Heart left ventricle (tissue), 13 donors: ENCODE results near the gene SLC25A28.

ENCODE experiments used
- POLR2A ChIP-seq, 2 donors: fragments of 450-650 bp; IDR thresholded peaks; one replicate each; pipeline ENCODE4 v1.6.1; 2017; ENCODE audit warnings: antibody characterized with exemption in 2 of 2, mild to moderate bottlenecking in 2 of 2, moderate library complexity in 2 of 2
- TF ChIP-seq, protein P1 (sequence below), 12 donors: fragments of 200-600 bp; sonication (generic) in 4 of 12; IDR thresholded peaks; one replicate each; pipeline versions ENCODE4 v1.5.0 to v1.8.0; 2018 to 2022; ENCODE audit warnings: antibody characterized with exemption in 12 of 12, mild to moderate bottlenecking in 5 of 12
- donor health status: ischemic (EF 13 %, LVEDD 7.1; RV severe dilation, severe dysfunction).
- donor health status: DM: no; HTN: yes; CAD: no.
- donor health status: DM: no; HTN: no; CAD: no.
- donor health status: ischemic (EF 25% LVEDD 6.9; RV normal size, moderate dysfunction).
- donor health status: ischemic (EF 25% LVEDD 5.7; RV mildly dilated, moderate dysfunction).
- donor health status: ischemic (EF 35%, LVEDD 5.7; RV mildly dilated, moderate dysfunction).
- donor health status: nonischemic (EF 11% LVEDD 7.7; RV severe dilation, severe dysfunction).
- donor health status: DM: yes; HTN: yes; CAD: no.
- donor health status: PGD.
- donor health status: ischemic (EF 29% LVEDD 5.4; RV normal size, mild dysfunction).
- donor health status: nonischemic (EF 23%, LVEDD 6.1; RV moderate dilation, normal function).

DNA sequence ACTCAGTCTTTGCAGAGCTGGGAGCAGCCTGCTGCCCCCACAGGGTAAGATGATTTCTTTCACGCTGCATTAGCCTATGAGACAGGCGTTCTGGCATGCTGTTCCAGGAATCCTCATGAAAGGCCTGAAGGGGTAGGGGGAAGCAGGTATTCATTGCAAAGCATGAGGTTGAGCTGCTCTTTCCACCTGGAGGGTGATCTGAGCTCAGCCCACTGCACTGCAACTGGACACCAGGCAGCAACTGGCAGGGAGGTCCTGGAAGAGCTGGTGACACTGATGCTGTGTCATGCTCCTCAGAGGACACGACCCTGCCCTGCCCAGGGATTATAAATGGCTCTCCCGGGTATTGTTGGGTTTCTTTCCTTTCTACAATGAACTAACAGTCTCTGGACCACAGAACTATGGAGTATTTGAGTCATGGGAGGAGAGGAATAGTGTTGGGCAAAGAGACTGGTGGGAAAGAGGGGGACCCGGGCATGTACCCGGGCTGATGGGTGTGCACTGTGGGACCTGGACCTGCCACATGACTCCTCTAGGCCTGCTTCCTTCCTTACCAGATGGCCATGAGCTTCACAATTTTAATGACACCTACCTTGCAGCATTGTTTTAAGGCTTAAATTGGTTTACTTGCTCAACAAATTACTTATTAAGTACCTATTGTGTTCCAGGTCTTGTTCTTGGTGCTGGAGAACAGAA is 24.3 kb downstream of the SLC25A28 start:
- no peak for TF ChIP-seq POLR2A (IDR thresholded peaks at IDR 0.05)
- TF ChIP-seq, protein P1, sequence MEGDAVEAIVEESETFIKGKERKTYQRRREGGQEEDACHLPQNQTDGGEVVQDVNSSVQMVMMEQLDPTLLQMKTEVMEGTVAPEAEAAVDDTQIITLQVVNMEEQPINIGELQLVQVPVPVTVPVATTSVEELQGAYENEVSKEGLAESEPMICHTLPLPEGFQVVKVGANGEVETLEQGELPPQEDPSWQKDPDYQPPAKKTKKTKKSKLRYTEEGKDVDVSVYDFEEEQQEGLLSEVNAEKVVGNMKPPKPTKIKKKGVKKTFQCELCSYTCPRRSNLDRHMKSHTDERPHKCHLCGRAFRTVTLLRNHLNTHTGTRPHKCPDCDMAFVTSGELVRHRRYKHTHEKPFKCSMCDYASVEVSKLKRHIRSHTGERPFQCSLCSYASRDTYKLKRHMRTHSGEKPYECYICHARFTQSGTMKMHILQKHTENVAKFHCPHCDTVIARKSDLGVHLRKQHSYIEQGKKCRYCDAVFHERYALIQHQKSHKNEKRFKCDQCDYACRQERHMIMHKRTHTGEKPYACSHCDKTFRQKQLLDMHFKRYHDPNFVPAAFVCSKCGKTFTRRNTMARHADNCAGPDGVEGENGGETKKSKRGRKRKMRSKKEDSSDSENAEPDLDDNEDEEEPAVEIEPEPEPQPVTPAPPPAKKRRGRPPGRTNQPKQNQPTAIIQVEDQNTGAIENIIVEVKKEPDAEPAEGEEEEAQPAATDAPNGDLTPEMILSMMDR (IDR thresholded peaks at IDR 0.05), result no peak
